Superior temporal gyrus (tissue), 1 donor: ENCODE results near the gene KRTAP9-3.
"Not testable (repeated sequence)": the region's sequence is repeated elsewhere in the genome, so short reads cannot be mapped to it uniquely, and the experiment has no call there.

ENCODE experiments used
- DNase-seq: peaks from one replicate; pipeline ENCODE4 v3.0.0-alpha.2; 2016; ENCODE audit errors: extremely low spot score

KRTAP9-3 gene

DNA sequence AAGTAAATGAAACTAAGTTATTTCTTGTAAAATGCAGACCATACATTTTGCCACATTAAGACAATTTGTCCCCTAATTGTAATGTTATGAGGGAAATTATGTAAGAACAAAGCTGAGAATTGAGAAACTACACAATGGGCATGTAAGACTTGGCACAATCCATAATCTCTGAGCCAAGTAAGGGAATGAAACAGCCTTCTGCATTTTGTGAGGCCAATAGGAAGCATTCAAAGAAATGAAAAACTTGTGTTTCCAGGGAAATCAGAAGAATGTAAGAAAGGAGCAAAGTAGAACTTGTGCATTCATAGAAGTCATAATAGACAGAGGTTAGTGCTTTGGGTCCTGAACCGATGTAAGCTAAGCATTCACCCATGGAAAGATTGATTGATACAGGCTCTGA, 19.0 kb downstream of the KRTAP9-3 start:
- DNase-seq: peak; percentile 7

DNA sequence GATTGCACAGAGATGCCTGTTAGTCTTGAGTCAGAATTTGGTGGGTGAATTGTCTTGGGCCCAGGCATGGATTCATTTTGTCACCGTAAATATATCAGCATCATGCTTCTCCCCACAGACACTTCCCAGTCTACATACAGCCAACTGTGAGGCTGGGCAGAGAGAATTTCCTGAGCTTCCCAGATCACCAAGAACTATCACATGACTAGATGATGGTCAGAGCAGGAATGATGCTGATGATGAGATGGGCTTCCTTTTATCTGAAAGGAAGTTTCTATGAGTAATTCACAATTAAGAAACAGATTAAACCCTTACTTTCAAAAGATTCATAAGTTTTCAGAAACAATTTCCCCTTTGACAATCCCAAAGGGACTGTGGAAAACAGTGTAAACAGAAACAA, 22.6 kb downstream of the KRTAP9-3 start:
- peak; percentile 0 for DNase-seq

DNA sequence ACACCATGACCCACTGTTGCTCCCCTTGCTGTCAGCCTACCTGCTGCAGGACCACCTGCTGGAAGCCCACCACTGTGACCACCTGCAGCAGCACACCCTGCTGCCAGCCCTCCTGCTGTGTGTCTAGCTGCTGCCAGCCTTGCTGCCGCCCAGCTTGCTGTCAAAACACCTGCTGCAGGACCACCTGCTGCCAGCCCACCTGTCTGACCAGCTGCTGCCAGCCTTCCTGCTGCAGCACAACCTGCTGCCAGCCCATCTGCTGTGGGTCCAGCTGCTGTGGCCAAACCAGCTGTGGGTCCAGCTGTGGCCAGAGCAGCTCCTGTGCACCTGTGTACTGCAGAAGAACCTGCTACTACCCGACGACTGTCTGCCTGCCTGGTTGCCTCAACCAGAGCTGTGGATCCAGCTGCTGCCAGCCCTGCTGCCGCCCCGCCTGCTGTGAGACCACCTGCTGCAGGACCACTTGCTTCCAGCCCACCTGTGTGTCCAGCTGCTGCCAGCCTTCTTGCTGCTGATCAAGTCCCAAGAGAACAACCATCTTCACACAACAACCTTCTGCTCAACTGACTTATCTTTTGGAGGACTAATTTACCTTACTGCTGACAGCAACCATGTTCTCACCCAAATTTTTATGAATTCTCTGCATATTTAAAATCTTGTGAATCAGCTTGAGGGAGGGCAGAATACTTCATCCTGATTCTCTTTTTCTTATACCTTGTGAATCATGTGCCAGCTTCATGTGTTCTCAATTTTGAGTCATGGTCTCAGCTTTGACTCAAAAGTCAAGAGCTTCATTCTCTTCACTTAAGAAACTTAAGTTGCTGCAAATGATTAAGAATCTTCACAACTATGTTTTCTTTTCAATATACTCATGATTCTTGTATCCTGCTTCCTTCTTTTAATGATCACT, 23.4 kb downstream of the KRTAP9-3 start, which contains the start of gene KRTAP9-9:
TSS of gene KRTAP9-9 (plus strand) at position 4 of the 910 bp plus-strand sequence.
- peak; percentile 2 for DNase-seq

GRCh38 chr17:41256291-41256685, 24.0 kb downstream of the KRTAP9-3 start:
- DNase-seq: no peak

DNA sequence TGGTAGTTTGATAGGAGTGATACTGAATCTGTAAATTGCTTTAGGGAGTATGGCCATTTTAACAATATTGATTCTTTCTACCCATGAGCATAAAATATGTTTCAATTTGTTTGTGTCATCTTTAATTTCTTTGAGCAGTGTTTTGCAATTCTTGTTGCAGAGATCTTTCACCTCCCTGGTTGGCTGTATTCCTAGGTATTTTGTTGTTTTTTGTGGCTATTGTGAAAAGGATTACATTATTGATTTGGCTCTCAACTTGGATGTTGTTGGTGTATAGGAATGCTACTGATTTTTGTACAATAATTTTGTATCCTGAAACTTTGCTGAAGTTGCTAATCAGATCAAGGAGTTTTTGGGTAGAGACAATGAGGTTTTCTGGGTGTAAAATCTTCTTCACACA, 26.2 kb downstream of the KRTAP9-3 start:
- DNase-seq: peak; percentile 0

GRCh38 chr17:41263212-41263611, 31.0 kb downstream of the KRTAP9-3 start:
- DNase-seq: peak; percentile 0

GRCh38 chr17:41264599-41264998, 32.4 kb downstream of the KRTAP9-3 start:
- DNase-seq: peak; percentile 1

- no peak for DNase-seq
Observed at GRCh38 chr17:41265078-41265477, 32.8 kb downstream of the KRTAP9-3 start, which contains the start of gene KRTAP9-6. Gene KRTAP9-6, plus strand, starts transcription at chr17:41265378. Its CDS starts 0 bp downstream, at chr17:41265378.

GRCh38 chr17:41267711-41268110, 35.5 kb downstream of the KRTAP9-3 start:
- no peak for DNase-seq

DNA sequence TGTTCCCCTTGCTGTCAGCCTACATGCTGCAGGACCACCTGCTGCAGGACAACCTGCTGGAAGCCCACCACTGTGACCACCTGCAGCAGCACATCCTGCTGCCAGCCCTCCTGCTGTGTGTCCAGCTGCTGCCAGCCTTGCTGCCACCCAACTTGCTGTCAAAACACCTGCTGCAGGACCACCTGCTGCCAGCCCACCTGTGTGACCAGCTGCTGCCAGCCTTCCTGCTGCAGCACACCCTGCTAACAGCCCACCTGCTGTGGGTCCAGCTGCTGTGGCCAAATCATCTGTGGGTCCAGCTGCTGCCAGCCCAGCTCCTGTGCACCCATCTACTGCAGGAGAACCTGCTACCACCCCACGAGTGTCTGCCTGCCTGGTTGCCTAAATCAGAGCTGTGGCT, 39.1 kb downstream of the KRTAP9-3 start:
- not testable (repeated sequence) for DNase-seq

DNA sequence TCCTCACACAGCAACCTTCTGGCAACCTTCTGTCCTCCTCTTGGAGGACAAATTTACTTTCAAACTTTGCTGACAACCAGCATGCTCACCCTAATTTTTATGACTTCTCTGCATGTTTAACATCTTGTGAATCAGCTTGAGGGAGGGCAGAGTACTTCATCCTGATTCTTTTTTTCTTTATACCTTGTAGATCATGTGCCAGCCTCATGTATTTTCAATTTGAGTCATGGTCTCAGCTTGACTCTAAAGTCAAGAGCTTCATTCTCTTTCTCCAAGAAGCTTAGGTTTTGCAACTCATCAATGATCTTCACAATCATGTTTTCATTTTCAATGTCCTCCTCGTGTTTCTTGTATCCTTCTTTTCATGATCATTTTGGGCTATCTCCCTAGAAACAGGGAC, 39.6 kb downstream of the KRTAP9-3 start:
- no peak for DNase-seq

DNA sequence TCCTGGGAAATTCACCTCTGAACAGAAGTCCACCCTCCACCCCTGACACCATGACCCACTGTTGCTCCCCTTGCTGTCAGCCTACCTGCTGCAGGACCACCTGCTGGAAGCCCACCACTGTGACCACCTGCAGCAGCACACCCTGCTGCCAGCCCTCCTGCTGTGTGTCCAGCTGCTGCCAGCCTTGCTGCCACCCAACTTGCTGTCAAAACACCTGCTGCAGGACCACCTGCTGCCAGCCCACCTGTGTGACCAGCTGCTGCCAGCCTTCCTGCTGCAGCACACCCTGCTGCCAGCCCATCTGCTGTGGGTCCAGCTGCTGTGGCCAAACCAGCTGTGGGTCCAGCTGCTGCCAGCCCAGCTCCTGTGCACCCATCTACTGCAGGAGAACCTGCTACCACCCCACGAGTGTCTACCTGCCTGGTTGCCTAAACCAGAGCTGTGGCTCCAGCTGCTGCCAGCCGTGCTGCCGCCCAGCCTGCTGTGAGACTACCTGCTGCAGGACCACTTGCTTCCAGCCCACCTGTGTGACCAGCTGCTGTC, 43.5 kb downstream of the KRTAP9-3 start, which contains the start of gene KRTAP9-7:
TSS of gene KRTAP9-7 (plus strand) at position 51 of the 543 bp plus-strand sequence. CDS start at position 51, 0 bp downstream.
- peak; percentile 0 for DNase-seq

- peak; percentile 1 for DNase-seq
Observed at GRCh38 chr17:41278176-41278955, 46.1 kb downstream of the KRTAP9-3 start.
